Measurements from ENCODE around the gene RGS9.
A peak's percentile ranks its signal among the peaks of the same experiment; 100 is the strongest.

DNA sequence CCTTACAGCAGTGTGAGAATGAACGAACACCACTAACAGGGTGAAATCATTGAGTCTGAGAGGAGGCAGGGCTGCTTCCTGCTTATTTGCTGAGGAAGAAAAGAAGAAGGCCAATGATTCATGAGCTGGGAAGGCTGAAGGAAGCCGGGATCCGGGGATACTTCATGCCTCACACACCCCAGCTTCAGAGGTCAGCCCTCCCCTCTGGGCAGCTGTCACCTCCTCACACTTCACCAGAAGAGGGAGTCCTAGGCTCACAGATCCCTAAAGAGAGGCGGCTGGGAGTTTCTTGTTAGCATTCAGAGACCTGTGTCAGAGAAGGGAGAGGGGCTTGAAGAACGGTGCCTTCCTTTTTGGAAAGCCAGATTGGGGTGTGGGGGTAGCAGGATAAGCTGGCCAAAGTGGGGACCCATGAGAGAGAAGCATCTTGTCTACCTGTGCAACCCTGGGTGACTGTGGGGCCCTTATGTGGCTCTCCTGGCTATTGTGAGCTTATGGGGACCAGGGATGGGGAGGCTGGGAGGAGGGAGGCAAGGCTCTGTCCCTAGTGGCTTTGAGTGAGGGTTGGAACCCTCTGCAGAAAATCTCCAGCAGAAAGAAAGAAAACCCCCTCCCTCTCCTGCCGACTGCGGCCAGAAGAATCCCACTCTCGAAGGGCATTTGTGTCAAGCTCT lies 94.6 kb downstream of the RGS9 start:
- TF ChIP-seq, protein P1, sequence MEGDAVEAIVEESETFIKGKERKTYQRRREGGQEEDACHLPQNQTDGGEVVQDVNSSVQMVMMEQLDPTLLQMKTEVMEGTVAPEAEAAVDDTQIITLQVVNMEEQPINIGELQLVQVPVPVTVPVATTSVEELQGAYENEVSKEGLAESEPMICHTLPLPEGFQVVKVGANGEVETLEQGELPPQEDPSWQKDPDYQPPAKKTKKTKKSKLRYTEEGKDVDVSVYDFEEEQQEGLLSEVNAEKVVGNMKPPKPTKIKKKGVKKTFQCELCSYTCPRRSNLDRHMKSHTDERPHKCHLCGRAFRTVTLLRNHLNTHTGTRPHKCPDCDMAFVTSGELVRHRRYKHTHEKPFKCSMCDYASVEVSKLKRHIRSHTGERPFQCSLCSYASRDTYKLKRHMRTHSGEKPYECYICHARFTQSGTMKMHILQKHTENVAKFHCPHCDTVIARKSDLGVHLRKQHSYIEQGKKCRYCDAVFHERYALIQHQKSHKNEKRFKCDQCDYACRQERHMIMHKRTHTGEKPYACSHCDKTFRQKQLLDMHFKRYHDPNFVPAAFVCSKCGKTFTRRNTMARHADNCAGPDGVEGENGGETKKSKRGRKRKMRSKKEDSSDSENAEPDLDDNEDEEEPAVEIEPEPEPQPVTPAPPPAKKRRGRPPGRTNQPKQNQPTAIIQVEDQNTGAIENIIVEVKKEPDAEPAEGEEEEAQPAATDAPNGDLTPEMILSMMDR (IDR thresholded peaks at IDR 0.05; ENCODE audit: poor library complexity): peak; percentile 82
- no peak for TF ChIP-seq EZH2phosphoT487 (IDR thresholded peaks at IDR 0.05; ENCODE audit: low read depth, severe bottlenecking, unreplicated experiment)
